Upper lobe of right lung (tissue), 1 donor: ENCODE measurements around the gene NADK. TPM values are rescaled to one million over a fixed set of nuclear protein-coding genes. Genes with fewer than 3 reads are reported as not detected.

Source experiments
- ATAC-seq: fragments of 200-7000 bp; cut with Tn5 transposase; one replicate; pipeline ENCODE4 v1.9.1; 2020; ENCODE audit warnings: mild to moderate bottlenecking, moderate library complexity
- DNase-seq: peaks from one replicate; pipeline ENCODE4 v3.0.0-alpha.2; 2020
- H3K27ac ChIP-seq: fragments of 200-600 bp; one replicate; pipeline ENCODE4 v1.8.0; 2022
- H3K27me3 ChIP-seq: fragments of 200-600 bp; one replicate; pipeline ENCODE4 v1.8.0; 2022; ENCODE audit warnings: mild to moderate bottlenecking
- H3K36me3 ChIP-seq: fragments of 200-600 bp; one replicate; pipeline ENCODE4 v1.8.0; 2022
- H3K4me1 ChIP-seq: fragments of 200-600 bp; one replicate; pipeline ENCODE4 v1.8.0; 2022
- H3K4me3 ChIP-seq: fragments of 200-600 bp; one replicate; pipeline ENCODE4 v1.8.0; 2022; ENCODE audit warnings: mild to moderate bottlenecking
- H3K9me3 ChIP-seq: fragments of 200-600 bp; one replicate; pipeline ENCODE4 v1.8.0; 2022
- CTCF ChIP-seq: fragments of 200-600 bp; IDR thresholded peaks from one replicate; pipeline ENCODE4 v1.8.0; 2022; ENCODE audit warnings: antibody characterized with exemption
- intact Hi-C: fragments of 100-400 bp; cut with DNase I; formaldehyde crosslinking; loops from one replicate; pipeline ENCODE4 v1.11.0; 2022
- total RNA-seq: library from RNA; stranded (reverse); fragmentation: NEBNext Ultra II Directional; extraction: Animal tissue kit (Norgen Biotek cat#: 25700); gene quantifications from one replicate; pipeline ENCODE4 v1.2.1, GENCODE V29; 2021
- donor health status: DM: no; HTN: yes; CAD: no; lungs with severe emphysema.

NADK gene
- total RNA-seq, 1 donor from 2014 or later, result 99.2 TPM

- DNase-seq (no peak), ATAC-seq (no peak)
- TF ChIP-seq CTCF, result no peak
- intact Hi-C loops, result loop anchor here (10.0 kb wide), 1 partner anchor 138 kb away; the partner anchor contains the start of gene GNB1
- Histone ChIP-seq H3K27me3 (no peaks in the 10 kb centered on the region), H3K9me3 (no peaks in the 10 kb centered on the region), H3K36me3 (peaks cover 76% of the 10 kb centered on the region), H3K27ac (no peak overlapping the region), H3K4me3 (no peak overlapping the region), H3K4me1 (peaks cover 19% of the 10 kb centered on the region)
Measured at GRCh38 chr1:1756661-1757421, 21.4 kb downstream of the NADK start.

- Histone ChIP-seq H3K27ac (no peak overlapping the region), H3K4me1 (peaks cover 19% of the 10 kb centered on the region), H3K36me3 (peaks cover 66% of the 10 kb centered on the region), H3K27me3 (no peaks in the 10 kb centered on the region), H3K9me3 (no peaks in the 10 kb centered on the region), H3K4me3 (no peak overlapping the region)
- intact Hi-C loops, result loop anchor here (10.0 kb wide), 1 partner anchor 139 kb away; the partner anchor contains the start of gene GNB1
- ATAC-seq, result no peak
- no peak for DNase-seq
- TF ChIP-seq CTCF, result no peak
Measured at GRCh38 chr1:1755852-1756251, 22.4 kb downstream of the NADK start.

DNA sequence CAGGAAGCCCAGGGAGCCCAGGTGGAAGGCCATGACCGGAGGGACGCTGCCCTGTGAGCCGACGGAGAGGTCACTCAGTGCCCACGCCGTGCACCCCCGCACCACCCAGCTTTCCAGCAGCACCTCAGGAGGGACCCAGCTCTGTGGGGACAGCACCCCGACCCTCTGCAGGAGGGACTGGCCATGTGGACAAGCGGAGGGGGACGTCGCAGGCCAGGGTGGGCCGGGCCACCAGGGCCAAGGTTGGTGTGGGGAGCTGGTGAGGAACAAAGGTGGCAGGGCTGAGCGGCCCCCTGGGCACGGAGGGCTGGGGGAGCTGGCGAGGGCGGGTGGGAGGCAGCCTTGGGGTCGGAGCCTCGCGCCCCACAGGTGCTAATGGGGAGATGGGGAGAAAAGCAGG is 22.8 kb downstream of the NADK start:
- ATAC-seq (no peak), DNase-seq (no peak)
- H3K4me1 ChIP-seq, result peaks cover 19% of the 10 kb centered on the region
- peaks cover 62% of the 10 kb centered on the region for H3K36me3 ChIP-seq
- no peaks in the 10 kb centered on the region for H3K27me3 ChIP-seq
- H3K9me3 ChIP-seq, result no peaks in the 10 kb centered on the region
- no peak overlapping the region for H3K4me3 ChIP-seq
- intact Hi-C loops, result loop anchor here (10.0 kb wide), 1 partner anchor 139 kb away; the partner anchor contains the start of gene GNB1
- no peak overlapping the region for H3K27ac ChIP-seq
- TF ChIP-seq CTCF, result no peak

DNA sequence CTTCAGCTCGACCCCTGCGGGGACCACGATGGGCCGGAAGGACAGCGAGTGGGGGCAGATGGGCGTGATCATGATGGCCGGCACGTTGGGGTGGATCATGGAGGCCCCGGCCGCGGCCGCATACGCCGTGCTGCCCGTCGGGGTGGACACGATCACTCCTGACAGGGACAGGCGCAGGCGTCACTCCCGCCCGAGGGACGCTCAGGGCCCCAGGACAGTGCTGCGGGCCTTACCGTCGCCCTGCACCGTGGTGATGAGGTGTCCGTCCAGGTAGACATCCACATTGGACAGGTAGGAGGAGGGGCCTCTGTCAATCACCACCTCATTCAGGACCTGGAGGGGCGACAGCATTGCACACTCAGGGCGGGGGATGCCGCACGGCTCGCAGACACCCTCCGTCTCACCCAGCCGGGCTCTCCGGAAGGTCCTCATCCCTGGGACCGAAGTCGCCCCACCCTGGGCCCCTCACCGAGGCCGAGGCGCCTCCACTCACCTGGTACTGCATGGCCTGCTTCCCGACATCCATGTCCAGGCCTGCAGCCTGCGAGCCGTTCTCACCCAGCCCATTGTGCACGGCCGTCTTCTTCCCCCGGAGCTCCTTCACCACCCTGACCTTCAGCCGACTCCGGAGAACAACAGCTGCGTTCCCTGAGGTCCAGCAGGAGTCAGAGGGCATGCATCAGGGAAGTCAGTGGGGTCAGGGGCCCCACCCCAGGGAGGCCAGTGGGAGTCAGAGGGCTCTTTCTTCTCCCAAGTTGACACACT is 24.0 kb downstream of the NADK start:
- ATAC-seq, result no peak
- no peak overlapping the region for H3K4me3 ChIP-seq
- no peak for DNase-seq
- no peak for TF ChIP-seq CTCF
- H3K36me3 ChIP-seq, result peaks cover 52% of the 10 kb centered on the region
- H3K9me3 ChIP-seq, result no peaks in the 10 kb centered on the region
- peaks cover 16% of the 10 kb centered on the region for H3K4me1 ChIP-seq
- H3K27ac ChIP-seq, result no peak overlapping the region
- H3K27me3 ChIP-seq, result no peaks in the 10 kb centered on the region
- intact Hi-C loops, result loop anchor here (10.0 kb wide), 1 partner anchor 141 kb away; the partner anchor contains the start of gene GNB1

DNA sequence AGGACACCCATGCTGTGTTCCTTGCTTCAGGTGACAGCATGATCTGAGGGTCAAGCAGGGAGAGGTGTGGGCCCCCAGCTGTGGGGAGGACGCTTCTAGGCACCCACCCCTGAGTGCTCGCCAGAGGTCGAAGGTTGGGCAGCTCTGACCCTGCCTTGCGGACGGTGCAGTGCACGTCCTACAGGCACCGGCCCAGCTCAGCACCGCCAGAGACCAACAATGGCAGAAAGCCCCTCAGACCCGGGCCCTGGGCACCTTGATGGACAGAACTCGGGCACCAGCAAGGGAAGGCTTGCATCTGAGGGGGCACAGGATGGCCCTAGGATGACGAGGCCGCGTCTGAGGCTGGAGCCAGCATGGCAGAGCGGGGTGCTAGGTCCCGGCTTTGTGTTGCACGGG is 24.7 kb downstream of the NADK start:
- intact Hi-C loops, result loop anchor here (10.0 kb wide), 1 partner anchor 141 kb away; the partner anchor contains the start of gene GNB1
- H3K27me3 ChIP-seq, result no peaks in the 10 kb centered on the region
- TF ChIP-seq CTCF, result no peak
- H3K27ac ChIP-seq, result no peak overlapping the region
- ATAC-seq (no peak), DNase-seq (no peak)
- H3K9me3 ChIP-seq, result no peaks in the 10 kb centered on the region
- H3K36me3 ChIP-seq, result peaks cover 52% of the 10 kb centered on the region
- H3K4me3 ChIP-seq, result no peak overlapping the region
- peaks cover 10% of the 10 kb centered on the region for H3K4me1 ChIP-seq
